ENCODE measurements around the gene ZNF598. TPM values are rescaled to one million over a fixed set of nuclear protein-coding genes. Genes with fewer than 3 reads are reported as not detected.

ZNF598 gene
- total RNA-seq, 4 donors from 2014 or later = 28.5 to 43.0 (median 34.6) TPM

GRCh38 chr16:2008631-2009163, 924 bp downstream of the ZNF598 start:
- Histone ChIP-seq H3K4me1 (peaks cover 4 to 65% (median 41%) of the 10 kb centered on the region in 3 donors), H3K4me3 (peak overlapping the region; percentile 70 to 90), H3K27me3 (no peaks in the 10 kb centered on the region), H3K27ac (peak overlapping the region; percentile 85 to 95 (median 94)), H3K9me3 (no peaks in the 10 kb centered on the region), H3K36me3 (peaks cover 0 to 9% of the 10 kb centered on the region in 2 donors)
- ATAC-seq = no peak
- WGBS, 2 donors (ENCODE audit: low coverage in 1 of 2) = 2 to 14% methylated on average over 2 to 10 of the region's 23 CpGs
- peak; percentile 16 for TF ChIP-seq POLR2AphosphoS5 (IDR thresholded peaks at IDR 0.05)
- TF ChIP-seq, protein P1, sequence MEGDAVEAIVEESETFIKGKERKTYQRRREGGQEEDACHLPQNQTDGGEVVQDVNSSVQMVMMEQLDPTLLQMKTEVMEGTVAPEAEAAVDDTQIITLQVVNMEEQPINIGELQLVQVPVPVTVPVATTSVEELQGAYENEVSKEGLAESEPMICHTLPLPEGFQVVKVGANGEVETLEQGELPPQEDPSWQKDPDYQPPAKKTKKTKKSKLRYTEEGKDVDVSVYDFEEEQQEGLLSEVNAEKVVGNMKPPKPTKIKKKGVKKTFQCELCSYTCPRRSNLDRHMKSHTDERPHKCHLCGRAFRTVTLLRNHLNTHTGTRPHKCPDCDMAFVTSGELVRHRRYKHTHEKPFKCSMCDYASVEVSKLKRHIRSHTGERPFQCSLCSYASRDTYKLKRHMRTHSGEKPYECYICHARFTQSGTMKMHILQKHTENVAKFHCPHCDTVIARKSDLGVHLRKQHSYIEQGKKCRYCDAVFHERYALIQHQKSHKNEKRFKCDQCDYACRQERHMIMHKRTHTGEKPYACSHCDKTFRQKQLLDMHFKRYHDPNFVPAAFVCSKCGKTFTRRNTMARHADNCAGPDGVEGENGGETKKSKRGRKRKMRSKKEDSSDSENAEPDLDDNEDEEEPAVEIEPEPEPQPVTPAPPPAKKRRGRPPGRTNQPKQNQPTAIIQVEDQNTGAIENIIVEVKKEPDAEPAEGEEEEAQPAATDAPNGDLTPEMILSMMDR (IDR thresholded peaks at IDR 0.05) = no peak

- no peak for ATAC-seq
- Histone ChIP-seq H3K9me3 (no peaks in the 10 kb centered on the region), H3K27me3 (no peaks in the 10 kb centered on the region), H3K4me1 (peaks cover 4 to 71% (median 44%) of the 10 kb centered on the region in 3 donors), H3K4me3 (peak overlapping the region in 1 of 2 donors; percentile 70), H3K27ac (peak overlapping the region in 3 of 4 donors; percentile 39 to 95 (median 95)), H3K36me3 (peaks cover 0 to 14% of the 10 kb centered on the region in 2 donors)
- TF ChIP-seq POLR2A (IDR thresholded peaks at IDR 0.05) = no peak
- WGBS, 2 donors (ENCODE audit: low coverage in 1 of 2) = 57 to 60% methylated on average over 4 to 9 of the region's 15 CpGs
These were observed 1.6 kb downstream of the ZNF598 start for GRCh38 chr16:2008009-2008526.

GRCh38 chr16:2007081-2007836, 2.4 kb downstream of the ZNF598 start:
- Histone ChIP-seq H3K27me3 (no peaks in the 10 kb centered on the region), H3K27ac (peak overlapping the region in 1 of 4 donors; percentile 95), H3K4me3 (peak overlapping the region in 1 of 2 donors; percentile 70), H3K36me3 (peaks cover 0 to 22% of the 10 kb centered on the region in 2 donors), H3K9me3 (no peaks in the 10 kb centered on the region), H3K4me1 (peaks cover 4 to 73% (median 44%) of the 10 kb centered on the region in 3 donors)
- no peak for ATAC-seq
- no peak for TF ChIP-seq EP300 (IDR thresholded peaks at IDR 0.05)
- TF ChIP-seq POLR2AphosphoS5 (IDR thresholded peaks at IDR 0.05) = no peak
- no peak for TF ChIP-seq POLR2A (IDR thresholded peaks at IDR 0.05)
- TF ChIP-seq, protein P1 (IDR thresholded peaks at IDR 0.05) = no peak
- 76% methylated on average over 6 of the region's 16 CpGs; no CpG with 5 or more reads in 1 of the 2 donors for WGBS, 2 donors (ENCODE audit: low coverage in 1 of 2)

DNA sequence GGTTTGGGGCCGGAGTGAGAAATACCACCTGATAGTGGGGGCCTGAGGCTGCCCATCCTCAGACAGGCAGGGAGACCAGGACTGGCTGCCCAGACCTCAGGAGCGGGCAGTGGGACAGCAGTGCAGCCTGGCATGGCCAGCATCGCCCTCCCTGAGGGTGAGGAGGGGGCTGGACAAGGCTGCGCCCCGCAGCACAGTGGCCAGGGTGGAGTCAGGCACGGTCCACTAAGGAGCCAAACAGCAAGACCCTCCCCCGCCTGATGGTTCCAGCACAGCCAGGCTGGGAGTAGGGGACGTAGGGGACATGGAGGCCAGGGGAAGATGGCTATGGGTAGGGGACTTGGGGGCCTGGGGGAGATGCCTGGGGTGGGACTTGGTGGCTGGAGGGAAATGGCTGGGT, 3.3 kb downstream of the ZNF598 start:
- Histone ChIP-seq H3K36me3 (peaks cover 0 to 32% of the 10 kb centered on the region in 2 donors), H3K4me1 (peaks cover 4 to 73% (median 44%) of the 10 kb centered on the region in 3 donors), H3K4me3 (no peak overlapping the region), H3K27me3 (no peaks in the 10 kb centered on the region), H3K9me3 (no peaks in the 10 kb centered on the region), H3K27ac (no peak overlapping the region)
- WGBS, 2 donors (ENCODE audit: low coverage in 1 of 2) = 90 to 93% methylated on average over 4 of the region's 8 CpGs
- ATAC-seq = no peak
- TF ChIP-seq POLR2A (IDR thresholded peaks at IDR 0.05) (no peak), POLR2AphosphoS5 (IDR thresholded peaks at IDR 0.05) (no peak), EP300 (IDR thresholded peaks at IDR 0.05) (no peak)
- TF ChIP-seq, protein P1 (IDR thresholded peaks at IDR 0.05) = no peak

DNA sequence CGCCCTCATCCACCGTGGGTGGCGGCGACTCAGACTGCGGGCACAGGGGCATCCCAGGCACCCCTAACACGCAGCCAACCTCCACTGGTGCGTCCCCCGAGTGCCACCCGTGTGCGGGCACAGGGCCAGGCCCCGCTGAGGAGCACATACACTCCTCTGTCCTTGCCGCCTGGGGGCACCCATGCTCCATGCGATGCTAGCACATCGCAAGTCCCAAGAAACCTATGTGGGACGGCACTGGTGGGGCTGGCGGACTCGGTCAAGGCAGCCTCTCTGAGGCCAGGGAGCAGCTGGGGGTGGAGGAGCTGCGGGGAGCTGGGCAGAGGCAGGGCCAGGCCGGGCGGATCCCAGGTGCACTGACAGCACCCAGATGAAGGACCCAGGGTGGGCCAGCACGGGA, 4.0 kb downstream of the ZNF598 start:
- Histone ChIP-seq H3K4me3 (no peak overlapping the region), H3K36me3 (peaks cover 0 to 39% of the 10 kb centered on the region in 2 donors), H3K9me3 (no peaks in the 10 kb centered on the region), H3K4me1 (peaks cover 4 to 71% (median 44%) of the 10 kb centered on the region in 3 donors), H3K27me3 (no peaks in the 10 kb centered on the region), H3K27ac (no peak overlapping the region)
- WGBS, 2 donors (ENCODE audit: low coverage in 1 of 2) = 40% methylated on average over 1 of the region's 21 CpGs; no CpG with 5 or more reads in 1 of the 2 donors
- TF ChIP-seq POLR2AphosphoS5 (IDR thresholded peaks at IDR 0.05) (no peak), POLR2A (IDR thresholded peaks at IDR 0.05) (no peak)
- no peak for ATAC-seq
